Hematopoietic multipotent progenitor cell treated with erythropoietin and hydrocortisone succinate and interleukin-3 and kit ligand, for 8 days (in vitro differentiated cells): ENCODE measurements around the gene EIF3K.

Experiments used
- DNase-seq: peaks from one replicate; pipeline ENCODE4 v3.0.0-alpha.2; 2015

EIF3K gene

DNA sequence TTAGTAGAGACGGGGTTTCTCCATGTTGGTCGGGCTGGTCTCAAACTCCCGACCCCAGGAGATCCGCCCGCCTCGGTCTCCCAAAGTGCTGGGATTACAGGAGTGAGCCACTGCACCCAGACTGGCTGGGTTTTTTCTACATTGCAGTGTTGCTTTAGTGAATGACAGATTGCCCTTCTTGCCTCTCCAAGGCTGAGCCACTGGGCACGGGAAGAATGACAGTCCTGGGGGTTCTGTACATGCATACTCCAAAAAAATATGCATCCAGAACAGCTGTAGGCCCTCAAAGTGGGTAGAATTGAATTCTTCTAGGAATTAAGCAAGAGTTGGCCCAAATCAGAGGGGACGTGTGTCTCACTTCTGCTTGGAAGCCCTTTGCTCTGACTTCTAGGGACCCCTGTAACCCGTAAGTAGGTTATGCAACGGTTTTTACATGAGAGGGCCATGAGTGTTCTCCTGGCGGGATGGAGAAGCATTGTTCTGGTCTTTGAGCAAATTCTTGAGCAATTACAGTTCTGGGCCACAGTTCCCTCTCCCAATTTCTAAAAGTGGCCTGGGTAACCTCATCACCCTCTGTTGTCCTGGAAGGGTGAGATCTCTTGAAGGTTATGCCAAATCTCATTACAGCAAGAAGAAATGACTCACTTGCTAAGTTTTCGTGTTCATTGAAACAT is 32.1 kb downstream of the EIF3K start:
- DNase-seq, result no peak

DNA sequence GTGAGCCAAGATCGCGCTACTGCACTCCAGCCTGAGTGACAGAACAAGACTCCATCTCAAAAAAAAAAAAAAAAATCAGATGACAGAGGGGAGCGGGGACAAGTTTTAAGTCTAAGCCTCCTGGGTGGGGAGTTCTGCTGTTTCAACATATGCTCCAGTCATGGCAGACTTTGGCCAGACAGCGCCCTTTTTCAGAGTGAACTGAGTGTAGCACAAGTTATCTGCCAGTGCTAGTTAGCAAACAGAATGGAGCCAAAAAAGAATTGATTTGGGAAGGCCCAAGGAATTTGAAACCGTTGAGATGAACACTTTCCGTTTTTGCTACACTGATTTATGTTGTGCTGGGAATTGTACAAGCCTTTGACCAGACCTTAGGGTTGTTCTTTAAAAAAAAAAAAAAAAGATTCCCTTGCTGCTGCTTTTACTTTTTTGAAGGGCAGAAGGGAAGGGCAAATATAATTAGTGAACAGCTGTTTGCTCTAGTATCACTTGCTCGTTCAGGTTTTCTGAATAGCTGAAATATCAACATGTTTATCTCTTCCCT is 34.1 kb downstream of the EIF3K start:
- no peak for DNase-seq

- no peak for DNase-seq
These were observed 35.7 kb downstream of the EIF3K start for GRCh38 chr19:38654628-38655055.

DNA sequence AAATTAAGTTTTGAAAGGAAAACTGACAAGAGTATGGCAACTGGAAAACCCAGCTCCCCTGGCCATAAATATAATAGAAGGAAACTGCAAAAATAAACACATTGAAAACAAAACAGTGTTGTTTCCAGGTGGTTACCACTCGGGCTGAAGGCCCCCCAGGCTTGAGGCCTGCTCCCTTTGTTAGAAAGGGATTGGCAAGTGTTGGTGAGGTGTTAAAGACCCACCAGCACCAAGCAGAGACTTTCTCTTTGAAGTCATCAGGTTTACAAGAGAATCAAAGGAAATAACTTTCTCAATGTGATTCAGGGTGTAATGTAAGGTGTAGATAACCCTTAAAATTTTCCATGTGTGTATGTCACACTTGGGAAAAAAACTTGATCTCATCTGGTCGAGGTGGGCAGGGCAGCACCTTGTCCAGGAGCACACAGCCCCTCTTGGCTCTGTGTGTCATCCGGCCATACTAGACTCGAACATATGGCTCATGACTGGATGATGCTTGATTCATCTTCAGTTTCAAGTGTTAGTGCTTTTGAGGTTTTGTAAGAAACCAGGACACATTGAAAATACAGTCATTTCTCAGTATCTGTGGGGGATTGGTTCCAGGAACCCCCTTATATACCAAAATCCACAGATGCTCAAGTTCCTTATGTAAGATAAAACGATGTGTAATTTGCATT is 36.3 kb downstream of the EIF3K start:
- DNase-seq, result peak; percentile 53

DNA sequence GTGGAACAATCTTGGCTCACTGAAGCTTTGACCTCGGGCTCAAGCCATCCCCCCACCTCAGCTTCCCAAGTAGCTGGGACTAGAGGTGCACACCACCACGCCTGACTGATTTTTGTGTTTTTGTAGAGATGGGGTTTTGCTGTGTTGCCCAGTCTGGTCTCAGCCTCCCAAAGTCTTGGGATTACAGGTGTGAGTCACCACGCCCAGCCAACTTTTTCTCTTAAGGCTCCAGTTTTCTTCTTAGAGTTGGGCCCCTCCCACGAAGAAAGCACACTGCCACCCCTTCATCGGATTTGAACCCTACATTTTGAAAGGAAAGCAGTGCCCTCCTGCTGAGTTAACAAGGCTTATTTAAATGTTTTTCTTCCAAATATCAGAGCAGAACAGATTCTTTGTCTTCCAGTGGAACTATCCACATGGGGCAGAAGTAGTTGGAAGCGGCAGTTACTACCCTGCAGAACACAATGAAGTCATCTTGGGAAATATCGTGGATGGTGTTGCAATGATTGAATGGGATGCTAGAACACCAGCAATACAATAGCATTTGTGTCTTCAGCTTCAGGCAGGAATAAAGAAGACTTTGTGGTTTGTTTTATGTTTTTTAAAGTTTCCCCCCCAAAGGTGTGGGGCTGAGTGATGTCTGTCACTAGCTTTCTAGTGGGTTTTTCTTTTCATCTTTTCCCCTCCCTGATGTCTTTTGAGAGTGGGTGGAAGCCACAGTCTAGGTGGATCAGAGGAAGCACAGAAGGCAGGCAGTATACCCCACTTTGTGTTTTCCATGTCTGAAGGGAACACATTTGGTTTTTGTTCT is 37.4 kb downstream of the EIF3K start:
- DNase-seq, result no peak

GRCh38 chr19:38657633-38658222 is 38.7 kb downstream of the EIF3K start:
- no peak for DNase-seq

GRCh38 chr19:38658462-38659306 is 39.7 kb downstream of the EIF3K start:
- peak; percentile 48 for DNase-seq

DNA sequence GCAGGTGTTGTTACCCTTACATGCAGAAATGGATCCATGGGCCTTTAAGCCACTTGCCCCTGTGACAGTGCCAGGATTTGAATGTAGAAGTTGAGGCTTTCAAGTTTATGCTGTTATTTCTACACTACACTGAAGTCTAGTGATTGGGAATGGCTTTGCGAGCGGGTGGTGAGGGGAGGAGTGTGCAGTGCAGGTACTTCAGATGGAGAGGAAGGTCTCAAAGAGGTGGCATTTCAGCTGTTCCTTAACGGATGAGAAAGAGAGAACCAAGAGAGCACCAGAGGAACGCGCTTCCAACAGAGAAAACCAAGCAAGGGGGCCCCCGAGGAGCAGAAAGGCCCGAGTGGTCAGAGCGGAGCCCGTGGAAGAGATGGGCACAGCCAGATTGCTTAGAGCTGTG is 41.7 kb downstream of the EIF3K start:
- no peak for DNase-seq

DNA sequence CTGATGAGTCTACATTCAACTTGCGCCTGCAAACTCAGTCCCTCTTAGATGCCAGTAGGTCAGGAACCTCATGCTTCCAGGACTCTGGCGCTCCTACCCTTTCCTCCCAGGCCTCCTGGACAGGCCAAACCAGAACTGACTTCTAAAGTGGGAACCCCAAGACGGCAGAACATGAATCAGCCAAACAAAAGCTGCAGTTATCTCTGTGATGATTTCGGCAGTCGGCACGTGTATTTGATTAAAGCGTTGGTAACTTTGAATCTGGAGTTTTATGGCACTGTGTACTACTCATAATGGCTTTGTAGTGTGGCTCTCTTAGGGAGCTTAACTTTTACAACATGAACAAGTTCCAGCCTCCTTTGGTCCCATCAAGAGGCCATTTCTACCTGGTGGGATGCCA is 42.1 kb downstream of the EIF3K start:
- no peak for DNase-seq

DNA sequence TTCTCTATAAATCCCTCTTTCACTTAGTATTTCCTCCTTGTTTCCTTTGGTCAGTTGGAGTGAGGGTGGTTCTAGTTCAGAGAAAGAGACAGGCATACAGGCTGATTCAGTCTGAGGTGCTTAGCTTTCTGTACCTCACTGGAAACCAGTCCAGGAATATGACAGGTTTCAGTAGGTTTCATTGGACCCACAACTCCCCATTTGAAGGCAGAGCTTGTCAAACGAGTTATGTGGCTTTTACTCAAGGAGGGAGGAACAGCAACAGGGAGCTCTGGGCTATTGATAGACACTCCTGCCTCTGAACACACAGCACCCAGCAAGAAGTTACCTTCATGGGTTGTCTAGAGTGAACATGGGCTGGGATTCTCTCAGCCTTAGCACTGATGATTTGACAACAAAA is 43.0 kb downstream of the EIF3K start:
- no peak for DNase-seq

DNA sequence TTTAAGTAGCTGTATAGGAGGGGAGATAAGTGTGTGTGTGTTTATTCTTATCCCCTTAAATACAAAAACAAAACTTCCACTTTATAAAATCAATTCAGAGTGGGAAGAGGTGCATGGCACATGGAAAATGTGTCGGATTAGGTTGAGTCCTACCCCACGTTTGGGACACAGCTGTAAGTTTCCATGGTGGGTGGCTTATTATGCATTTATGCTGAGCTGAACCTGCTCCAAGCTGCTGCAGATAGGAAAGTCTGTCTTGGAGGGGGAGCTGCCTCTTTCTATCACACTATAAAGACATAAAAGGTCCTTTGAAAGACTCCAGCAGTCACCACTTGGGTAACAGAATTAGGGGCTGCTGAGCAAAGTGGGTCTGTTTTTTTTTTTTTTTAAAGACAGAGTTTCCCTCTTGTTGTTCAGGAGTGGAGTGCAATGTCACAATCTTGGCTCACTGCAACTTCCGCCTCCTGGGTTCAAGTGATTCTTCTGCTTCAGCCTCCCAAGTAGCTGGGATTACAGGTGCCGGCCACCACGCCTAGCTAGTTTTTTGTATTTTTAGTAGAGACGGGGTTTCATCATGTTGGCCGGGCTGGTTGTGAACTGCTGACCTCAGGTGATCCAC is 43.7 kb downstream of the EIF3K start:
- DNase-seq, result no peak

DNA sequence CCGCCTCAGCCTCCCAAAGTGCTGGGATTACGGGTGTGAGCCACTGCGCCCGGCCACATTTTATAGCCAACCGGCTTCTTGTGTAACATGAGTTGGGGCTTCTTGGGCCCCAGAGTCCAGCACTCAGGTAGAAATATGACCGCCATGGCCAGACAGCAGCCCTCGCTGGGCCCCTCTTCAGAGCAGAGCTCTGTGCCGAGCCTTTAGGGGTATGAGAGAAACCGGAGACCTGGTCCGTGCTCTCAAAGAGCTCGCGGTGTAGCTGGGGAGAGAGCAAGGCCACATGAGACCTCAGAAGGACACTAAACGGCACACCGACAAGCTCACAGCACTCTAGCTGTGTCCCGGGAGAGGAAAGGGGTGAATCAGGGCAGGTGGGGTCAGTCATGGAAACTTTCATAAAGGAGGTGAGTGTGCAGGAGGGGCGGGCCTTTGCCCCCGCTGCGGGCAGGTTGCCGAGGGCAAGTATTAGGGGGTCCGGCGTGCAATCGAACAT is 44.2 kb downstream of the EIF3K start:
- no peak for DNase-seq

DNA sequence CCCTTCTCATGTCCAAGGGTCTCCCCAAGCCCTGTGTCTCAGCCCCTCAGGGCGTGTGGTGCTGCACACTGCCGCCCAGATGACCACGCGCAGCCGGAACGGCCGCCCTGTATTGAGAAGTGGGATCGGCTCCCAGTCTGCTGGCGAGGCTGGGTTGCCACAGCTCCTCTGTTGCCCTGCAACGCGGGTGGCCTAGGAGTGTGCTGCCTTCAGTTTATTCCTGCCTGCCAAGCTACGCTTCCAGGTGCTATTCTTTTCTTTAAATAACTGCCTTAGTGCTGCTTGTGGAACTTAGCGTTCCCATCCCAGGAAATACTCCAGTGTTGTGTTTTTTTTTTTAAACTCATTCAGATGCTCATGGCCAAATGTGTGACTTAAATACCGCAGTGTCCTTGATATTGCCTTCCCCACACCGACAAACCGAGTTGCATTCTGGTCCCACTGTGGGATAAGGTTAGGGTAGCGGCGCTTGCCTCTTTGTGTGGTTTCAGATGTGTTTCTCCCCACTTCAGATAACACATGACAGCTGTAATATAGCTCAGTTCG is 45.0 kb downstream of the EIF3K start:
- DNase-seq, result peak; percentile 81

GRCh38 chr19:38664503-38665211 is 45.7 kb downstream of the EIF3K start:
- peak; percentile 89 for DNase-seq

GRCh38 chr19:38665219-38665931 is 46.4 kb downstream of the EIF3K start:
- DNase-seq, result no peak

DNA sequence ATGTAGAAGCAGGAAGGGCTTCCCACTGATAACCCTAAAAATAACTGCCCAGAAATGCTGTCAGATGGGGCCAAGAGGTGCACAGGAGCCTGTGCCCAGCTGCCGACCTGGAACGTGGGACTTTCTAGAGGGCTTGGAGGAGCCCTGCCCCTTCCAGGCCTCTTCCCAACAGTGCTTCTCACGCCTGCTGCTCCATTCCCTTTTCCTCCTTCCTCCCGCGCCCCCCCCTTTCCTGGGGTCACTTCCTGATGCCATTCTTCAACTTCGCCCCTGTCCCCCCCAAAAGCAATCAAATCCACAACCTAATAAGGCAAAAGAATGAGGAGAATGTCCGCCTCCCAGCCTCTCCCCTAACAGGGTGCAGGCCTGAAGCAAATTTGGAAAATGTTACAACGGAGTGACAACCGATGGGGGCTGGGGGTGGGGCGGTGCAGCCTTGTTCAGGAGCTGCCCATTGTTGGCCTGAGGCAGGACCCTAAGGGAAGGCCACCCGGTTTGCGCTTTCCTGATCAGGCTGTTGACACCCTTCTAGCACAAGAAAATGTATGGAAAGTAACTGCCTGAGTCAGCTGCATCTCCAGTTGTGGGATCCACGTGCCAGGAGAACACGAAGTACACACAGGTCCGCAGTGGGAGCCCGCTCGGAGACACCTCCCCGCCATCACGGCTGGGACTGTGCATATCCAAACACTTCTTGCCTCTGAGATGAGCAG is 47.1 kb downstream of the EIF3K start:
- no peak for DNase-seq

DNA sequence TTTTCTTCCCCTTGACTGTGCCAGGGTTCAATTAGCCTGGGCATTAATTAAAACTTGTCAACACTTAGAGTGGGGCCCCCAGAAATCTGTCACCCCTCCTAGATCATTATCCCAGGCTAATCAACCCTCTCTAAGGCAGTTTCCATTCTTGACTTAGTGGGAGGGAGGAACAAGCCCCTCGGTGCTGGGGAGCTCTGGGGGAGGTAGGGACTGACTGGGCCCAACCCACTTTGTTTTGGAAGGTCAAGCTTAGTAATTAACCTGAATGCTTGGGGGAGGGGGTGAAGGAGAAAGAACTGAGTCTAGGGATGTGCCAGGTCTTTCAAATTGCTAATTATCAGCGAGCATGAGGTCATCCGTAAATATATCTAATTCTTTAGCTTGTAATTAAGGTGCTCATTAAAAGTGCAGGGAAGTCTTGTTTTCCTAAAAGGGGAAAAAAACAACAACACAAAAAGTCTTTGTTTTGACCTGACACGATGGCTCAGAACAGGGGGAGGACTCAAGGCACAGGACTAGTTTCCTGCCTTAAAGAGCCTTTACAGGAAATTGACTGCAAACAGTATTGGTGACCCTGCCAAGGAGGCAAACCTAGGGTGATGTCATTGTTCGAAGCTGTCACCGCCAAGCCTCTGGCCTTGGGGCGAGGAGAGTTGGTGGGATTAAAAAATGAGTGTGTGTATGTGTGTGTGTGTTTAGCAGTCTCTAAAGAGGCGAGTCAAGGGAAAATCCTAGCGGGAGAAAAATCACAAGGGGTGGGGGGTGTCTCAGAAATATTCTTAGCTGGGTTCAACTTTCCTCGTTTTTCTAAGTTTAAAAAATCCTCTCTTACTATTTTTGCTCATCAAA is 47.9 kb downstream of the EIF3K start:
- peak; percentile 61 for DNase-seq

DNA sequence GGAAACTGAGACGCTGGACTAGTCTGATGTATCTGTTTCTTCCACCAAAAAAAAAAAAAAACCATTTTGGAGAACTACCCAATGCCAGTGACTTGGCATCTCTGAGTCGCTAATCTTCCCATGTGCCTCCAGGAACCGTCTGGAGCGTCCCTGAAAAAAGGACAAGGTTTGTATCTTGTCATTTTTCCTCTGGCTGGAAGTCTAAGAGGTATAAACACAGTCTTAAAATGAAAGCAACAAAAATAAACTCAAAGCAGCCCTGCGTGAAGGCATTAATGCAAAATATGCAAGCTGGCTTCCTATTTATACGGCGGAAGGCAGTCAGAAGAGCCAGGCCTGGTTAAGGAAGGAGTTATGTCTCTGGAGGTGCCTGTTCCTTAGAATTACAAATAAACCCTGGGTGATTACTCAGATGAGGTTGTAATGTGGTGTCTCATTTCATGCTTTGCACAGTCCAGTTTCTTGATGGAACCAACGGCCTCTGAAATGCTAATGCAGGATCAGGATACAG is 48.7 kb downstream of the EIF3K start:
- no peak for DNase-seq
